Measurements from ENCODE around the gene CAPN9.

Gene CAPN9

GRCh38 chr1:230790026-230790425 lies 42.8 kb downstream of the CAPN9 start:
- ATAC-seq (replicated peaks; ENCODE audit: extremely low read depth, poor library complexity, severe bottlenecking) (no peak), DNase-seq (ENCODE audit: low spot score in 2 of 2) (no peak)
- H3K4me3 Mint-ChIP-seq, result no peak overlapping the region
- no peaks in the 10 kb centered on the region for H3K9me3 Mint-ChIP-seq
- peaks cover 5% of the 10 kb centered on the region for H3K4me1 Mint-ChIP-seq
- peaks cover 40% of the 10 kb centered on the region for H3K27me3 Mint-ChIP-seq
- no peak overlapping the region for H3K27ac Mint-ChIP-seq (ENCODE audit: low read depth)
- H3K36me3 Mint-ChIP-seq (ENCODE audit: insufficient read depth), result peaks cover 1% of the 10 kb centered on the region

GRCh38 chr1:230791986-230792564 lies 44.9 kb downstream of the CAPN9 start:
- peaks cover 5% of the 10 kb centered on the region for H3K4me1 Mint-ChIP-seq
- no peak overlapping the region for H3K4me3 Mint-ChIP-seq
- H3K36me3 Mint-ChIP-seq (ENCODE audit: insufficient read depth), result peaks cover 1% of the 10 kb centered on the region
- H3K9me3 Mint-ChIP-seq, result no peaks in the 10 kb centered on the region
- peak overlapping the region; percentile 12 for H3K27ac Mint-ChIP-seq (ENCODE audit: low read depth)
- ATAC-seq (replicated peaks; ENCODE audit: extremely low read depth, poor library complexity, severe bottlenecking) (no peak), DNase-seq (ENCODE audit: low spot score in 2 of 2) (no peak)
- H3K27me3 Mint-ChIP-seq, result peaks cover 44% of the 10 kb centered on the region

- Mint-ChIP-seq H3K27me3 (peaks cover 52% of the 10 kb centered on the region), H3K4me1 (peaks cover 5% of the 10 kb centered on the region), H3K36me3 (ENCODE audit: insufficient read depth) (peaks cover 1% of the 10 kb centered on the region), H3K27ac (ENCODE audit: low read depth) (no peak overlapping the region), H3K9me3 (no peaks in the 10 kb centered on the region), H3K4me3 (no peak overlapping the region)
- ATAC-seq (replicated peaks; ENCODE audit: extremely low read depth, poor library complexity, severe bottlenecking) (no peak), DNase-seq (ENCODE audit: low spot score in 2 of 2) (no peak)
These were observed 45.7 kb downstream of the CAPN9 start for GRCh38 chr1:230792691-230793462.

GRCh38 chr1:230793463-230793745 lies 46.2 kb downstream of the CAPN9 start:
- H3K36me3 Mint-ChIP-seq (ENCODE audit: insufficient read depth), result peaks cover 1% of the 10 kb centered on the region
- H3K9me3 Mint-ChIP-seq, result no peaks in the 10 kb centered on the region
- no peak for ATAC-seq (replicated peaks; ENCODE audit: extremely low read depth, poor library complexity, severe bottlenecking)
- H3K27me3 Mint-ChIP-seq, result peaks cover 53% of the 10 kb centered on the region
- no peak for DNase-seq (ENCODE audit: low spot score in 2 of 2)
- no peak overlapping the region for H3K27ac Mint-ChIP-seq (ENCODE audit: low read depth)
- no peak overlapping the region for H3K4me3 Mint-ChIP-seq
- peaks cover 5% of the 10 kb centered on the region for H3K4me1 Mint-ChIP-seq

GRCh38 chr1:230794431-230794830 lies 47.2 kb downstream of the CAPN9 start:
- Mint-ChIP-seq H3K9me3 (no peaks in the 10 kb centered on the region), H3K4me1 (peaks cover 5% of the 10 kb centered on the region), H3K27ac (ENCODE audit: low read depth) (no peak overlapping the region), H3K4me3 (no peak overlapping the region), H3K27me3 (peaks cover 56% of the 10 kb centered on the region), H3K36me3 (ENCODE audit: insufficient read depth) (peaks cover 1% of the 10 kb centered on the region)
- ATAC-seq (replicated peaks; ENCODE audit: extremely low read depth, poor library complexity, severe bottlenecking) (no peak), DNase-seq (ENCODE audit: low spot score in 2 of 2) (no peak)

GRCh38 chr1:230794871-230795605 lies 47.9 kb downstream of the CAPN9 start:
- H3K27me3 Mint-ChIP-seq, result peaks cover 62% of the 10 kb centered on the region
- no peak overlapping the region for H3K4me3 Mint-ChIP-seq
- no peak overlapping the region for H3K27ac Mint-ChIP-seq (ENCODE audit: low read depth)
- H3K4me1 Mint-ChIP-seq, result peaks cover 5% of the 10 kb centered on the region
- peaks cover 1% of the 10 kb centered on the region for H3K36me3 Mint-ChIP-seq (ENCODE audit: insufficient read depth)
- DNase-seq (ENCODE audit: low spot score in 2 of 2) (no peak), ATAC-seq (replicated peaks; ENCODE audit: extremely low read depth, poor library complexity, severe bottlenecking) (no peak)
- no peaks in the 10 kb centered on the region for H3K9me3 Mint-ChIP-seq

- H3K4me1 Mint-ChIP-seq, result peaks cover 5% of the 10 kb centered on the region
- H3K9me3 Mint-ChIP-seq, result no peaks in the 10 kb centered on the region
- DNase-seq (ENCODE audit: low spot score in 2 of 2), result no peak
- ATAC-seq (replicated peaks; ENCODE audit: extremely low read depth, poor library complexity, severe bottlenecking), result no peak
- no peak overlapping the region for H3K27ac Mint-ChIP-seq (ENCODE audit: low read depth)
- peaks cover 1% of the 10 kb centered on the region for H3K36me3 Mint-ChIP-seq (ENCODE audit: insufficient read depth)
- no peak overlapping the region for H3K4me3 Mint-ChIP-seq
- H3K27me3 Mint-ChIP-seq, result peaks cover 71% of the 10 kb centered on the region
These were observed 49.4 kb downstream of the CAPN9 start for GRCh38 chr1:230796626-230797025.

GRCh38 chr1:230797376-230797920 lies 50.3 kb downstream of the CAPN9 start:
- ATAC-seq (replicated peaks; ENCODE audit: extremely low read depth, poor library complexity, severe bottlenecking), result no peak

GRCh38 chr1:230797942-230798365 lies 50.8 kb downstream of the CAPN9 start:
- peaks cover 3% of the 10 kb centered on the region for H3K36me3 Mint-ChIP-seq (ENCODE audit: insufficient read depth)
- H3K9me3 Mint-ChIP-seq, result no peaks in the 10 kb centered on the region
- H3K4me3 Mint-ChIP-seq, result no peak overlapping the region
- no peaks in the 10 kb centered on the region for H3K4me1 Mint-ChIP-seq
- H3K27me3 Mint-ChIP-seq, result peaks cover 70% of the 10 kb centered on the region
- H3K27ac Mint-ChIP-seq (ENCODE audit: low read depth), result no peak overlapping the region
- no peak for DNase-seq (ENCODE audit: low spot score in 2 of 2)
- ATAC-seq (replicated peaks; ENCODE audit: extremely low read depth, poor library complexity, severe bottlenecking), result no peak

More at GRCh38 chr1:230797376-230797920, 50.3 kb downstream of the CAPN9 start:
- Mint-ChIP-seq H3K27me3 (peaks cover 71% of the 10 kb centered on the region), H3K27ac (ENCODE audit: low read depth) (no peak overlapping the region), H3K4me3 (no peak overlapping the region), H3K36me3 (ENCODE audit: insufficient read depth) (peaks cover 3% of the 10 kb centered on the region), H3K4me1 (peaks cover 1% of the 10 kb centered on the region), H3K9me3 (no peaks in the 10 kb centered on the region)
- no peak for DNase-seq (ENCODE audit: low spot score in 2 of 2)

GRCh38 chr1:230798491-230798890 lies 51.3 kb downstream of the CAPN9 start:
- Mint-ChIP-seq H3K4me1 (no peaks in the 10 kb centered on the region), H3K36me3 (ENCODE audit: insufficient read depth) (peaks cover 2% of the 10 kb centered on the region), H3K4me3 (no peak overlapping the region), H3K27me3 (peaks cover 64% of the 10 kb centered on the region), H3K9me3 (no peaks in the 10 kb centered on the region), H3K27ac (ENCODE audit: low read depth) (no peak overlapping the region)
- ATAC-seq (replicated peaks; ENCODE audit: extremely low read depth, poor library complexity, severe bottlenecking) (no peak), DNase-seq (ENCODE audit: low spot score in 2 of 2) (no peak)

GRCh38 chr1:230800891-230801840 lies 54.0 kb downstream of the CAPN9 start:
- no peaks in the 10 kb centered on the region for H3K4me1 Mint-ChIP-seq
- peaks cover 61% of the 10 kb centered on the region for H3K27me3 Mint-ChIP-seq
- H3K27ac Mint-ChIP-seq (ENCODE audit: low read depth), result no peak overlapping the region
- H3K36me3 Mint-ChIP-seq (ENCODE audit: insufficient read depth), result peaks cover 2% of the 10 kb centered on the region
- ATAC-seq (replicated peaks; ENCODE audit: extremely low read depth, poor library complexity, severe bottlenecking) (no peak), DNase-seq (ENCODE audit: low spot score in 2 of 2) (no peak)
- no peak overlapping the region for H3K4me3 Mint-ChIP-seq
- no peaks in the 10 kb centered on the region for H3K9me3 Mint-ChIP-seq

GRCh38 chr1:230804396-230804795 lies 57.2 kb downstream of the CAPN9 start:
- H3K27ac Mint-ChIP-seq (ENCODE audit: low read depth), result no peak overlapping the region
- ATAC-seq (replicated peaks; ENCODE audit: extremely low read depth, poor library complexity, severe bottlenecking) (no peak), DNase-seq (ENCODE audit: low spot score in 2 of 2) (no peak)
- H3K4me3 Mint-ChIP-seq, result no peak overlapping the region
- H3K9me3 Mint-ChIP-seq, result peaks cover 5% of the 10 kb centered on the region
- H3K27me3 Mint-ChIP-seq, result peaks cover 34% of the 10 kb centered on the region
- peaks cover 2% of the 10 kb centered on the region for H3K36me3 Mint-ChIP-seq (ENCODE audit: insufficient read depth)
- H3K4me1 Mint-ChIP-seq, result no peaks in the 10 kb centered on the region

Measured in central memory CD8-positive, alpha-beta T cell (primary cell).